Measurements from ENCODE around the gene PAAF1.

Gene PAAF1

GRCh38 chr11:73972620-73973449 lies 96.0 kb downstream of the PAAF1 start:
- no peak for DNase-seq (ENCODE audit: low spot score)

GRCh38 chr11:73974604-73975478 lies 98.0 kb downstream of the PAAF1 start:
- no peak for DNase-seq (ENCODE audit: low spot score)

GRCh38 chr11:73975479-73975757 lies 98.6 kb downstream of the PAAF1 start:
- no peak for DNase-seq (ENCODE audit: low spot score)

- DNase-seq (ENCODE audit: low spot score) = no peak
Observed at GRCh38 chr11:73976451-73977151, 99.8 kb downstream of the PAAF1 start.

GRCh38 chr11:73977856-73978519 lies 101.2 kb downstream of the PAAF1 start:
- DNase-seq (ENCODE audit: low spot score) = no peak

GRCh38 chr11:73978576-73979086 lies 101.8 kb downstream of the PAAF1 start:
- DNase-seq (ENCODE audit: low spot score) = no peak

GRCh38 chr11:73980001-73980961 lies 103.5 kb downstream of the PAAF1 start:
- DNase-seq (ENCODE audit: low spot score) = peak; percentile 86
